Measurements from ENCODE around the gene SCAF1.
A peak's percentile ranks its signal among the peaks of the same experiment; 100 is the strongest.

The SCAF1 gene

DNA sequence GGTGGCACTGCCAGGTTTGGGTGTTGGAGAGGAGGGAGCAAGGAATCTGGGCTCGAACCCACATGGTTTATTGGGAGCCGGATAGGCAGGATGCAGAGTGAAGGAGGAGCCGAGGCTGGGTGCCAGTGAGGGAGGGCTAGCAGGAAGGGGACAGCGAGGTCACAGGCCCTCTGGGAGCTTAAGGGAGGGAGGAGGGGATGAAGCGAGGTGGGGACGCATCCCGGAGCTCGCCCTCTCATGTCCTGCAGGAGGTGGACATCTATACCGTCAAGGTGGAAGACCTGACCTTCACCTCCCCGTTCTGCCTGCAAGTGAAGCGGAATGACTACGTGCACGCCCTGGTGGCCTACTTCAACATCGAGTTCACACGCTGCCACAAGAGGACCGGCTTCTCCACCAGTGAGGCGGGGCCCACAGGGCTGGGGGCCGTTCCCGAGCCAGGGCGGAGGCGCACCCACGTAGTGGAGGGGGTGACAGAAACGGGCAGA is 43.9 kb downstream of the SCAF1 start:
- DNase-seq (ENCODE audit: low spot score) = no peak

GRCh38 chr19:49686503-49687088 is 44.6 kb downstream of the SCAF1 start:
- DNase-seq (ENCODE audit: low spot score) = no peak

DNA sequence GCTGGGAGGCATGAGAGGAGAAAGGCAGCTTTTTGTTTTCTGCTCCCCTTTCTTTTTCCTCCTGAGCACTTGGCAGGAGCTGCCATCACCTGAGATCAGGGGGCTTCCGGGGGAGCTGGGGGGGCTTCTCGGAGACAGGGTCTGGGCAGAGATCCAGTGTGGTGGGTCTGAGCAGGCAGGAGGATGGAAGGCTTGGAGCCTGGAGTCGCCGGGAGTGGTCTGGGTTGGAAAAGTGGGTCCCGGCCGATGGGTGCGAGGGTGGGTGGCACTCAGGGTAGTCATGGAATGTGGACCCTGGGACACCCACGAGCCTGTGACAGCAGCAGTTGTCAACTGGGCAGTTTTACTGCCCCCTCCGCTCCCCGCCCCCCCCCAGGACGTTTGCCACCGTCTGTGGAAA is 45.1 kb downstream of the SCAF1 start:
- DNase-seq (ENCODE audit: low spot score) = no peak

GRCh38 chr19:49687566-49688316 is 45.7 kb downstream of the SCAF1 start:
- no peak for DNase-seq (ENCODE audit: low spot score)

GRCh38 chr19:49688531-49689132 is 46.6 kb downstream of the SCAF1 start:
- DNase-seq (ENCODE audit: low spot score) = no peak

DNA sequence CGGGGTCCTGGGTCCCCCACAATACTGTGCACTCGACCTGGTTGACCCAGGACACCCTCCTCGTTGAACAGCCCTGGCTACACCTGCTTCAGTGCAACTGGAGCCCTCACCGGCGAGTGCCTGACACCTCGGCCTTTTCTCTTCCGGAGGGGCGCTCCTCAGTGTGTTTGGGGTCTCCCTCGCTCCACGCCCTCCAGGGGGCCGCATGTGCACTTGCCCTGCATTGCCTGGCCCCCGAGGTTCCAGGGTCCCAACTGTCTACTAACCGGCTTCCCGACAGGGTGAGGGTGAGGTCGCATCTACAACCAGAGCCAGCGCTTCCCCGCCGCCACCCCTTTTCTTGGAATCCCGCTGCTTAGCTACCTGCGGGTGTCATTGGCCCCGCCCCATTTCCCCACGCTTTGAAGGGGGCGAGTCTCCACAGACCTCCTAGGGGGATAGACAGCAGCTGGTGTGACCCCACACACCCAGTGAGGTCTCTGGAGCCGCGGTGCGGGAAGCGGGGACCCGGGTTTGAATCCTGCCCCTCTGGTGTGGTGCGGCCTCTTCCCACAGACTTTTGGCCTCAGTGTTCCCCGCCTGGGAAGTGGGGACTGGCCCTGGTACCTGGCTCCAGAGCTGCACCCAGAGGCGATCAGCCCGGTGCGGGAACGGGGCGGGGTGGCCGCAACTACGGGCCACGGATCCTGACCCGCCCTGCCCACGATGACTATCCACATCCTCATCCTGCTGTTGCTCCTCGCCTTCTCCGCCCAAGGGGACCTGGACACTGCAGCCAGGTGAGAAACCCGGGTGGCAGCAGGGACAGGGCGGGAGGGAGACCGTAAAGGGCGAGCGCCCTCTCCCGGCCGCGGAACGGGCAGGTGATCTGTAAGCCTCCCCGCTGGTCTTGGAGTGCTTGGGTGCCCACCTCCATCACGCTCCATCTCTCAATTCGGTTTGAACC is 47.4 kb downstream of the SCAF1 start, which contains the start of gene ADM5:
Gene ADM5 (plus strand): TSS at position 462 of the 946 bp plus-strand sequence. CDS start 244 bp downstream, at position 706.
- no peak for DNase-seq (ENCODE audit: low spot score)

GRCh38 chr19:49690079-49690655 is 48.2 kb downstream of the SCAF1 start:
- DNase-seq (ENCODE audit: low spot score) = no peak

GRCh38 chr19:49690656-49691242 is 48.7 kb downstream of the SCAF1 start, which contains the start of gene CPT1C:
TSS of gene CPT1C (plus strand) at chr19:49691116. CDS start at chr19:49692253, 1,137 bp downstream.
- DNase-seq (ENCODE audit: low spot score) = peak; percentile 92

DNA sequence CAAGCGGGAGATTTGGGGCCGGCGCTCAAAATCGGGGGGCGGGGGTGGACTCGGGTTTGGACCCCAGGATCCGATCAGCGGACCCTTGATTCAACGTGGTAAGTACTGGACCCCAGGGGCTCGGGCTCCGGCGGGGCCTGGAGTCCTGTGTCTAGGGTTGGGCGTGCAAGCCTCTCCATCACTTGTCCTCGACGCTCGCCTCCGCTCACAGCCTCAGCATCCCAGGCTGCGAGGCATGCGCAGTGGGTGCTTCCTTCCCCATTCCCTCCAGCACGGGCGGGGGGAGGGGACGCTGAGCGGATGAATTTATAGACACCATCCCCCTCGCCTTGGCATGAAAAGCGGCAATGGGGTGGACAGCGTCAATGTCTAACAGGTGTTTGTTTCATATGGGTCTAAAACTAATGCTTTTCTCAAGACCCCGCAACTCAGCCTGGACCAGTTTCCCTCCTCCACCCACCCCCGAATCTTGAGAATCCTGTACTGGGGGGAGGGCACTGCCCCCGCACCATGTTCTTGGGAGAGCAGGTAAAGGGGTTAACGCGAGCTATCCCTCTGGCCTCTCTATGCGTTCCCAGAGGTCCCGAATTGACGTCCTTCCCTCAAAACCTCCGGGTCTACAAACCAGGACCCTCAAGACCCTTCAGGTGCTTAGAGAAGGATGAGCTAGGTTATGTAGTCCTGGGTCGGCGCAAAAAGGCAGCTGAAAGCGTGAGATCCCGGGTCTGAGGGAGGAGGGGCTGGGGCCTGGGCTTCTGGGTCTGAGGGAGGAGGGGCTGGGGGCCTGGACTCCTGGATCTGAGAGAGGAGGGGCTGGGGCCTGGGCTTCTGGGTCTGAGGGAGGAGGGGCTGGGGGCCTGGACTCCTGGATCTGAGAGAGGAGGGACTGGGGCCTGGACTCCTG is 49.5 kb downstream of the SCAF1 start:
- peak; percentile 87 for DNase-seq (ENCODE audit: low spot score)

- no peak for DNase-seq (ENCODE audit: low spot score)
Measured at GRCh38 chr19:49692147-49692506, 50.1 kb downstream of the SCAF1 start.

DNA sequence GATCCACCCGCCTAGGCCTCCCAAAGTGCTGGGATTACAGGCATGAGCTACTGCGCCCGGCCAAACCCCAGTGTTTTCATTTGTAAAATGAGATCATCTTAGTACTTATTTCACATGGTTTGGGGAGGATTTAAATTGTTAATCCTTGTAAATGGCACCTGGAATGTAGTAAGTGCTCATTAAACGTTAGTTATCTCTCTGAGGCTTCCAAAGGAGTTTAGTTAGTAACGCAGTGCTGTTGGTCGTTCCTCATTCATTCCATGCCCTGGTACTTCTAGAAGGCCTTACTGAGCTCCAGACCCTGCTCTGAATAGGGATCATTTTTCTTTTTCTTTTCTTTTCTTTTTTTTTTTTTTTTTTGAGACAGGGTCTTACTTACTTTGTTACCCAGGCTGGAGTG is 54.1 kb downstream of the SCAF1 start:
- no peak for DNase-seq (ENCODE audit: low spot score)

DNA sequence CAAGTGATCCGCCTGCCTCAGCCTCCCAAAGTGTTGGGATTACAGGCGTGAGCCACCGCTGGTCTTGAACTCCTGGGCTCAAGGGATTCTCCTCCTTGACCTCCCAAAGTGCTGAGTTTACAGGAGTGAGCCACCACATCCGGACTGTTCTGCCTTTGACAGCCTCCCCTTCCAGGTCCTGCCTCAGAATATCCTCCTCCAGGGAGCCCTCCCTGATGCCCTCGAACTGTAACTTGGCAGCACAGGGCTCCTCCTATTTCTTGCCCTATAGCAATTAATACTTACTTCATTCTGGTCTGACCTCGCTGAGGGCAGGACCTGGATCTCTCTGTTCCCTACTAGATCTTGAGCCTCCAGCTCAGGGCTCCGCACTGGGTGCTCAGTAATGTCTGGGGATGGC is 54.9 kb downstream of the SCAF1 start:
- DNase-seq (ENCODE audit: low spot score) = no peak

GRCh38 chr19:49699364-49699763 is 57.4 kb downstream of the SCAF1 start:
- no peak for DNase-seq (ENCODE audit: low spot score)

- no peak for DNase-seq (ENCODE audit: low spot score)
Measured at GRCh38 chr19:49700563-49700962, 58.6 kb downstream of the SCAF1 start.

DNA sequence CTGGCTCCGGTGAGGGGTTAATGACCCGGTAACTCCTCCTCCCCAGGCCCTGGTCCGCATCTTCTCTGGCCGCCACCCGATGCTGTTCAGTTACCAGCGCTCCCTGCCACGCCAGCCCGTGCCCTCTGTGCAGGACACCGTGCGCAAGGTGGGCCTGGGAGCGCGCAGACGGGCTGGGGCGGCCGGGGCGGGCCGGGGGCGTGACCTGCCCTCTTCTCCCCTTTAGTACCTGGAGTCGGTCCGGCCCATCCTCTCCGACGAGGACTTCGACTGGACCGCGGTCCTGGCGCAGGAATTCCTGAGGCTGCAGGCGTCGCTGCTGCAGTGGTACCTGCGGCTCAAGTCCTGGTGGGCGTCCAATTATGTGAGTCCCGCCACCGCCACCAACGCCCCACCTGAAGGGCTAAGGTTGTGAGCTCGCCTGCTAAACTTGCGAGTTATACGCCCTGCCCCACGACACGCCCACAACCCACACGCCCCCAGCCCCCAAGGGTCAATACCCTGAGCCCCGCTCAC is 59.3 kb downstream of the SCAF1 start:
- no peak for DNase-seq (ENCODE audit: low spot score)

DNA sequence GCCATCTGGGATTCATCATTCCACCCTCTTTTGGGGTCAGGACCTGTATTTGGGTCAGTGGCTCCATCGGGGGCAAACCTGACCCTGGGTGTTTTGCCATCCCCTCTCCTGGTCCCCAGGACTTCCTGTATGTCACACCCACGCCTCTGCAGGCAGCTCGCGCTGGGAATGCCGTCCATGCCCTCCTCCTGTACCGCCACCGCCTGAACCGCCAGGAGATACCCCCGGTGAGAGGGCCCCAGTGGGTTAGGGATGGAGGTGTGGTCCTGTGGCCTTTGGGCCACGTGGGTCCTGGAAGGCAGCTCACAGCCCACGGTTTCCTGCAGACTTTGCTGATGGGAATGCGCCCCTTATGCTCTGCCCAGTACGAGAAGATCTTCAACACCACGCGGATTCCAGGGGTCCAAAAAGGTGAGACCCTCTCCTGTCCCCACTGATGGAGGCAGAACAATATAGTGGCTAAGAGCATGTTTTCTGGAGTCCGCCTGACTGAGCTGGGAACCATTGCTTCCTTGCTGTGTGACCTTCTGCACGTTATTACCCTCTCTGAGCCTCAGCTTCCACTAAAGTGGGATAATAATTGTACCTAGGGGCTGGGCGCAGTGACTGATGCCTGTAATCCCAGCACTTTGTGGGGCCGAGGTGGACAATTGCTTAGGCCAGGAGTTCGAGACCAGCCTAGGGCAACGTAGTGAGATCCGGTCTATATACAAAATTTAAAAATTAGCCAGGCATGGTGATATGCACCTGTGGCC is 63.1 kb downstream of the SCAF1 start:
- DNase-seq (ENCODE audit: low spot score) = no peak

GRCh38 chr19:49705919-49706318 is 63.9 kb downstream of the SCAF1 start:
- DNase-seq (ENCODE audit: low spot score) = no peak
